Activated CD4-positive, alpha-beta T cell treated with anti-CD3 and anti-CD28 coated beads, Interleukin-2, amount 50 U/mL, for 24 hours (primary cell): ENCODE measurements around the gene LFNG.

ENCODE experiments used
- DNase-seq, 2 donors: peaks; one replicate each; pipeline ENCODE4 v3.0.0-alpha.2; 2020; ENCODE audit warnings: low read depth in 1 of 2, low spot score in 1 of 2

LFNG gene

GRCh38 chr7:2568521-2569223, 49.1 kb downstream of the LFNG start:
- no peak for DNase-seq

GRCh38 chr7:2569421-2569820, 49.8 kb downstream of the LFNG start:
- no peak for DNase-seq

GRCh38 chr7:2570021-2570420, 50.4 kb downstream of the LFNG start:
- no peak for DNase-seq

GRCh38 chr7:2571409-2571808, 51.8 kb downstream of the LFNG start:
- DNase-seq = no peak

- no peak for DNase-seq
Observed at GRCh38 chr7:2572101-2572842, 52.7 kb downstream of the LFNG start.

- no peak for DNase-seq
Observed at GRCh38 chr7:2573761-2574160, 54.2 kb downstream of the LFNG start.

- DNase-seq = no peak
Observed at GRCh38 chr7:2575046-2575732, 55.6 kb downstream of the LFNG start.

- no peak for DNase-seq
Observed at GRCh38 chr7:2575733-2576340, 56.3 kb downstream of the LFNG start.

GRCh38 chr7:2576742-2577491, 57.3 kb downstream of the LFNG start:
- DNase-seq = no peak
